ENCODE data around the gene PPP1R9A.

PPP1R9A gene

GRCh38 chr7:94933256-94933990 lies 26.0 kb downstream of the PPP1R9A start:
- no peak for TF ChIP-seq CTCF (IDR thresholded peaks at IDR 0.05; ENCODE audit: low read depth, low read length, missing control alignments)
- no peak for DNase-seq

GRCh38 chr7:94939395-94939794 lies 32.0 kb downstream of the PPP1R9A start:
- no peak for TF ChIP-seq CTCF (IDR thresholded peaks at IDR 0.05; ENCODE audit: low read depth, low read length, missing control alignments)

More at GRCh38 chr7:94933256-94933990, 26.0 kb downstream of the PPP1R9A start:
- Histone ChIP-seq H3K27ac (no peak overlapping the region), H3K27me3 (replicated peaks) (no peaks in the 10 kb centered on the region), H3K36me3 (replicated peaks) (no peaks in the 10 kb centered on the region), H3K4me3 (ENCODE audit: low read depth, low read length) (no peak overlapping the region)
- in situ Hi-C loops (cut with HindIII; ENCODE audit: low pct_ligation_motif_present, low sequenced_read_pairs) = no loop called here

GRCh38 chr7:94940241-94940640 lies 32.8 kb downstream of the PPP1R9A start:
- Histone ChIP-seq H3K27me3 (replicated peaks) (no peaks in the 10 kb centered on the region), H3K27ac (no peak overlapping the region), H3K36me3 (replicated peaks) (no peaks in the 10 kb centered on the region), H3K4me3 (ENCODE audit: low read depth, low read length) (no peak overlapping the region)
- in situ Hi-C loops (cut with HindIII; ENCODE audit: low pct_ligation_motif_present, low sequenced_read_pairs) = no loop called here
- TF ChIP-seq CTCF (IDR thresholded peaks at IDR 0.05; ENCODE audit: low read depth, low read length, missing control alignments) = no peak
- DNase-seq = no peak

More at GRCh38 chr7:94939395-94939794, 32.0 kb downstream of the PPP1R9A start:
- H3K27me3 ChIP-seq (replicated peaks) = no peaks in the 10 kb centered on the region
- H3K4me3 ChIP-seq (ENCODE audit: low read depth, low read length) = no peak overlapping the region
- no peaks in the 10 kb centered on the region for H3K36me3 ChIP-seq (replicated peaks)
- in situ Hi-C loops (cut with HindIII; ENCODE audit: low pct_ligation_motif_present, low sequenced_read_pairs) = no loop called here
- H3K27ac ChIP-seq = no peak overlapping the region
- DNase-seq = no peak

- Histone ChIP-seq H3K27ac (no peak overlapping the region), H3K27me3 (replicated peaks) (no peaks in the 10 kb centered on the region), H3K4me3 (ENCODE audit: low read depth, low read length) (no peak overlapping the region), H3K36me3 (replicated peaks) (no peaks in the 10 kb centered on the region)
- no peak for TF ChIP-seq CTCF (IDR thresholded peaks at IDR 0.05; ENCODE audit: low read depth, low read length, missing control alignments)
- in situ Hi-C loops (cut with HindIII; ENCODE audit: low pct_ligation_motif_present, low sequenced_read_pairs) = no loop called here
- no peak for DNase-seq
Measured at GRCh38 chr7:94941844-94942632, 34.6 kb downstream of the PPP1R9A start.

- H3K4me3 ChIP-seq (ENCODE audit: low read depth, low read length) = no peak overlapping the region
- in situ Hi-C loops (cut with HindIII; ENCODE audit: low pct_ligation_motif_present, low sequenced_read_pairs) = no loop called here
- no peak for TF ChIP-seq CTCF (IDR thresholded peaks at IDR 0.05; ENCODE audit: low read depth, low read length, missing control alignments)
- no peak for DNase-seq
- H3K36me3 ChIP-seq (replicated peaks) = no peaks in the 10 kb centered on the region
- no peak overlapping the region for H3K27ac ChIP-seq
- H3K27me3 ChIP-seq (replicated peaks) = no peaks in the 10 kb centered on the region
Measured at GRCh38 chr7:94943134-94943533, 35.7 kb downstream of the PPP1R9A start.

All from brain microvascular endothelial cell (primary cell).